Fibroblast of lung (primary cell): ENCODE data around the gene PRKAG1. TPM values are rescaled to one million over a fixed set of nuclear protein-coding genes. Genes with fewer than 3 reads are reported as not detected.

Experiments used
- DNase-seq, 2 donors: peaks; one replicate each; pipeline versions ENCODE4 v3.0.0 to v3.0.0-alpha.2; 2010; ENCODE audit warnings: low read depth in 2 of 2
- H2AFZ ChIP-seq: 2 replicates; pipeline ENCODE4 v1.5.1; 2012; ENCODE audit warnings: low read length, control low read depth, inconsistent platforms
- H3K27ac ChIP-seq: 2 replicates; pipeline ENCODE4 v1.5.1; 2011; ENCODE audit warnings: low read length, control low read depth; ENCODE audit not compliant: insufficient read depth
- H3K27me3 ChIP-seq: 2 replicates; pipeline ENCODE4 v1.5.1; 2011; ENCODE audit warnings: mild to moderate bottlenecking, low read length; ENCODE audit not compliant: control insufficient read depth, insufficient read depth
- H3K36me3 ChIP-seq: 2 replicates; pipeline ENCODE4 v1.5.1; 2011; ENCODE audit warnings: low read length; ENCODE audit not compliant: control insufficient read depth, insufficient read depth
- H3K4me1 ChIP-seq: 2 replicates; pipeline ENCODE4 v1.5.1; 2011; ENCODE audit warnings: low read length; ENCODE audit not compliant: control insufficient read depth, insufficient read depth; ENCODE audit errors: extremely low read depth
- H3K4me2 ChIP-seq: 2 replicates; pipeline ENCODE4 v1.5.1; 2011; ENCODE audit warnings: low read length, control low read depth; ENCODE audit not compliant: insufficient read depth; ENCODE audit errors: extremely low read depth
- H3K4me3 ChIP-seq, 4 experiments: fragments of 200-600 bp in 1 of 4; sonication (generic) in 1 of 4; replicated peaks in 1 of 4; 2 replicates each; pipeline ENCODE4 v1.5.1; 2011 to 2016; ENCODE audit warnings: low read length in 4 of 4, low read depth in 3 of 4, mild to moderate bottlenecking in 3 of 4, control low read depth in 2 of 4, inconsistent platforms in 1 of 4, mixed read lengths in 1 of 4; ENCODE audit not compliant: insufficient read depth in 1 of 4; ENCODE audit errors: control extremely low read depth in 1 of 4
- H3K79me2 ChIP-seq: 2 replicates; pipeline ENCODE4 v1.5.1; 2012; ENCODE audit warnings: mild to moderate bottlenecking, low read length, inconsistent platforms; ENCODE audit not compliant: control insufficient read depth, insufficient read depth
- H3K9ac ChIP-seq: 2 replicates; pipeline ENCODE4 v1.5.1; 2011; ENCODE audit warnings: mild to moderate bottlenecking, low read length, control low read depth; ENCODE audit not compliant: insufficient read depth
- H3K9me3 ChIP-seq: 2 replicates; pipeline ENCODE4 v1.5.1; 2012; ENCODE audit warnings: low read depth, low read length; ENCODE audit not compliant: control insufficient read depth, insufficient read depth
- H4K20me1 ChIP-seq: 2 replicates; pipeline ENCODE4 v1.5.1; 2011; ENCODE audit warnings: low read length; ENCODE audit not compliant: control insufficient read depth, insufficient read depth; ENCODE audit errors: extremely low read depth
- CTCF ChIP-seq, 2 donors: IDR thresholded peaks in 1 of 2; conservative IDR thresholded peaks in 1 of 2; 1 replicate in 1 of 2; 2 replicates in 1 of 2; pipeline ENCODE4 v1.5.1; 2011 to 2012; ENCODE audit warnings: low read length in 2 of 2, control low read depth in 1 of 2, inconsistent platforms in 1 of 2, low read depth in 1 of 2, mild to moderate bottlenecking in 1 of 2
- EZH2 ChIP-seq: IDR thresholded peaks from 2 replicates; pipeline ENCODE4 v1.5.1; 2012; ENCODE audit warnings: low read length, control low read depth, mild to moderate bottlenecking; ENCODE audit errors: missing control alignments
- polyA plus RNA-seq, 2 donors: library from polyadenylated mRNA; depleted of rRNA in 1 of 2; stranded (reverse) in 1 of 2; unstranded in 1 of 2; fragments of >200 nt; gene quantifications; 2 replicates each; pipeline ENCODE4 v1.2.1, GENCODE V29; 2011 to 2012; ENCODE audit warnings: missing spikeins in 1 of 2
- total RNA-seq: library from RNA; depleted of rRNA; stranded (reverse); fragments of >200 nt; gene quantifications from 2 replicates; pipeline ENCODE4 v1.2.1, GENCODE V29; 2014

Gene PRKAG1
- total and polyA plus RNA-seq, 2 donors (not counting 1 experiment from before 2014, with no cell fraction given): 76.5 to 110 TPM

DNA sequence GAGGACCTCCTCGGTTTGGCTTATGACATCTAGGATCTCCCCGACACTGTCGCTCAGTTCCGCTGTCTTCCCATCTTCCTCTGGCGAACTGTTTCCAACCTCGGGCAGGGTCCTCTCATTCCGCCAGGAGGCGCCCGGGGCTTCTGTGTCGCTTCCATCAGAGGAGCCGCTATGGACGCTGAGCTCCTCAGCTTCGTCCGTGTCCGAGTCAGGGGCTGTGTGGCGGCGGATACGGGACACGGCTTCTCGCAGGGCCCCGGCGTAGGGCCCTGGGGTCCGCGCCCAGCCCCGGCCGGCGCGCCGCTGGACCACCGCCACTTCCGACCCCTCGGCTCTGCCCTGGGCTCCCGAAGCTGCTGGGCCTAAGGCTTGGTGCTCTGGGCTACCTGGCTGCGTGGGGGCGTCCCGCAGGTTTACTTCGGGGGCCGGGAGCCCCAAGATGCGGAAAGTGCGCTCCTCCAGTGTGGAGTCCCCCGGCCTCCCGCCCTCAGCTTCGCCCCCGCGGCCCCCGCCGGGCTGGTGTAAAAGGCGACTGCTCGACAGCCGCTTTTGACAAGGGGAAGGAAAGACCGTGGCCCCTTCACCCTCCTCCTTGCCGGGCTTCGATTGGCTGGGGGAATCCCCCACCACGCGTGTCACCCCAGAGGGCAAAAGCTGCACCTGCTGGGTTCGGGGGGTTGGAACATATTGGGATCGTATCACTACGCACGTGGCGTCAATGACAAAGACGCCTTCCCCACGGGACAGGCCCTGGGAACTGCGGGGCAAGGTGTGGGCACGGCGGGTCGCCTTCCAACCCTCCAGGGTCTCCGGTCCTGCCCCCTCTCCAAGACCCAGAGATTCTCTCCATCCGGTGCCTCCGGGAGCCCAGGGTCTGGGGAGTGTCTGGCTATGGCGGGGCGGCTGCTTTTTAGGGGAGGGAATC lies 21.5 kb downstream of the PRKAG1 start:
- TF ChIP-seq CTCF (conservative IDR thresholded peaks at IDR 0.05 in 1 of 2, IDR thresholded peaks at IDR 0.05 in 1 of 2; ENCODE audit: low read depth in 1 of 2, low read length in 2 of 2): peak; percentile 79 to 91
- peak; percentile 81 for TF ChIP-seq EZH2
- no peaks in the 10 kb centered on the region for H4K20me1 ChIP-seq
- H3K4me2 ChIP-seq: peak overlapping the region; percentile 49
- peaks cover 14% of the 10 kb centered on the region for H3K4me1 ChIP-seq
- peaks cover 18% of the 10 kb centered on the region for H3K27me3 ChIP-seq
- no peak overlapping the region for H3K9ac ChIP-seq
- DNase-seq: peak; percentile 60 to 68
- H3K79me2 ChIP-seq: no peaks in the 10 kb centered on the region
- no peak overlapping the region for H3K27ac ChIP-seq
- peaks cover 3% of the 10 kb centered on the region for H3K36me3 ChIP-seq
- H3K9me3 ChIP-seq: no peaks in the 10 kb centered on the region
- peak overlapping the region in 2 of 4 experiments; percentile 9 to 33 for H3K4me3 ChIP-seq
- peak overlapping the region; percentile 28 for H2AFZ ChIP-seq

GRCh38 chr12:48995086-48995879 lies 23.3 kb downstream of the PRKAG1 start:
- peak; percentile 68 to 79 for DNase-seq
- Histone ChIP-seq H3K79me2 (no peaks in the 10 kb centered on the region), H3K36me3 (no peaks in the 10 kb centered on the region), H3K4me2 (peak overlapping the region; percentile 59), H3K9me3 (no peaks in the 10 kb centered on the region), H3K4me3 (peak overlapping the region in 1 of 4 experiments; percentile 44), H2AFZ (no peak overlapping the region), H3K4me1 (peaks cover 13% of the 10 kb centered on the region), H3K27me3 (peaks cover 22% of the 10 kb centered on the region), H3K27ac (no peak overlapping the region), H4K20me1 (no peaks in the 10 kb centered on the region), H3K9ac (no peak overlapping the region)
- TF ChIP-seq EZH2: peak; percentile 51
- peak; percentile 72 to 81 for TF ChIP-seq CTCF (conservative IDR thresholded peaks at IDR 0.05 in 1 of 2, IDR thresholded peaks at IDR 0.05 in 1 of 2; ENCODE audit: low read depth in 1 of 2, low read length in 2 of 2)
